Smooth muscle cell of the brain vasculature (primary cell): ENCODE results near the gene TPRKB.
"Not testable (repeated sequence)": the region's sequence is repeated elsewhere in the genome, so short reads cannot be mapped to it uniquely, and the experiment has no call there.

Experiments
- DNase-seq: peaks from one replicate; pipeline ENCODE4 v3.0.0-alpha.2; 2012; ENCODE audit warnings: low read depth, low spot score

TPRKB gene

DNA sequence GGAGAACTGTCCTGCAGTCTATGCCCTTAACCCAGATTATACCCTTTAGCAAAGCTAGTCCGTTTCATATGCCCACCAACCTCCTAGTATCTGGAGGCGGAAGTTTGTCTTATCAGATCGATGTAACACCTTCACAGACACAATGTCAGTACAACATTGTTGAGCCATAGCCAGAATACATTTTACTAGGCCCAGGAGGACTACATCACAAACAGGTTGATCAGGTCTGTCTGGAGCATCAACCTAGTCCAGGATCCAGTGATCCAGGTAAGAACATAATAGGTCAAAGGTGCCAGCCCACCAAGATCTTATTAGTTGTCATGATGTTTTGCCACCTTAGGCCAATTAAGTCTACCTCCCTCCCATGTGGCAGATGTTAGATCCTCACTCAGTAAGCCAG is 2.0 kb upstream of the TPRKB start:
- no peak for DNase-seq

DNA sequence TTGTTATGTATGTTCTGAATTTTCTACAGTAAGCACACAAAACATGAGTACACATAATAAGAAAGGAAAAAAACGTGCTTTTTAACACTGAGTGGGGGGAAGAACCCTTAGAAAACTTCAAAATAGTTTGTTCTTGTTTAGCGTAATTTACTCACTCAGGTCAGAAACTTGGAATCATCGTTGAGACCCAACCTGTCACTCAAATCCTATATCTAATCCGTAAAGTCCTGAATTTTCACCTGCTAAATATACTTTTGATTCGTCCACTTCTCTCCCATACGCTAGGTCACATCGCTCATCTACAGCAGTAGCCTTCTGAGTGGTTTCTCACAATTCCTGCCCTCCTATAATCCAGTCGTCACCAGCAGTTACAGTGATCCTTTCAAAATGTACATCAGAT is 767 bp downstream of the TPRKB start:
- no peak for DNase-seq

DNA sequence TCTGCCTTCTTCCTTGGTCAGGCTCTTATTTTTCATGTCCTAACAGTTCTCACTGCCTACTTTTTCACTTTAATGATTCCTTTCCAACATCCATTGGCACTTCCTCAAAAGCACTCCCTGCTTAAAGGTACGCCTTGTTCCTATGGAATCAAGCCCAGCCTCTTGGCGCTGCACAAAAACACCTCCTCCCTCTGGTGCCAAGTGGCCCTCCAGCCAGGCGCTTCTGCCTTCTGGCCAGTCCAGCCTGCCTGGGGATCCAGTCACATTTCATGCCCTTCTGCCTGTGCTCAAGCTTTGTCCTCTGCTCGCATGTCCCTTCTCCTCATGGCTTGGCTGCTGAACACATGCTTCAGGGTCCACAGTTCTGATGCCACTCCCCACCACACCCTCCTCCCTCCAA is 6.3 kb downstream of the TPRKB start:
- no peak for DNase-seq

DNA sequence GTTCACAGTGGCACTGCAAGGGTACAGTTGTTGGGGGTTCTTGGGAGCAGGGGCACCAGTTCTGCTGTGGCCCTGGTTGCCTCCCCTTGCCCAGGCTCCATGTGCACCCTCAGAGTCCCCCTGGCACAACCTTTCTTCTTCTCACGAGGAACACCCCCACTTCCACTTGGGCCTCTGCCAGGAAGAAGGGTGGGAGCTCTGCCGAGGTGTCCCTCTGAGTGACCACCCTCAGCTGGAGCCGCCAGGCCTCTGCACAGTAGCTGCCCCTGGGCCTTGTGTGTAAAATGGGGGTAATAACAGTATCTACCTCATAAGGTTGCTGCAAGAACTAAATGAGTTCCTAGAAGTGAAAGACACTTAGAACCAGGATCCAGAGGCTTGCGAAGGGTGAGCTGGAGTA is 8.4 kb downstream of the TPRKB start:
- no peak for DNase-seq

DNA sequence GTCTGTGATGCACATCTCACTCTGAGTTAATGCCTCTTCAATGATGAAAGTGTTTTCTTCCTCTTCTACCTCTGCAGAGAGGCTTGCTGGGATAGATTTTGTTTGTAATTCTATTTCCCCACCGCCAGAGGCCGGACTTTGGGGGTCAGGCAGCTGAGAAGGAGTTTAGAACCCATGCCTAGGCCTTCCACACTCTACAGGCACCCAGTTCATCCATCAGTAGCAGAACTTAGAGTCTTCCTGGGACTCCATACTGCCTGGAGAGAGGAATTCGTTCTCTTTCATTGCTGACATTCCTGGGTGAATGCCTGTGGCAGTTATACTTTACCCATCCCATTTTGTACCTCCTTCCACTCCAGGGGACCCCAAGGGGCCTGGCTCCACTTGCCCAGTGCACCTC is 9.1 kb downstream of the TPRKB start:
- DNase-seq, result no peak

DNA sequence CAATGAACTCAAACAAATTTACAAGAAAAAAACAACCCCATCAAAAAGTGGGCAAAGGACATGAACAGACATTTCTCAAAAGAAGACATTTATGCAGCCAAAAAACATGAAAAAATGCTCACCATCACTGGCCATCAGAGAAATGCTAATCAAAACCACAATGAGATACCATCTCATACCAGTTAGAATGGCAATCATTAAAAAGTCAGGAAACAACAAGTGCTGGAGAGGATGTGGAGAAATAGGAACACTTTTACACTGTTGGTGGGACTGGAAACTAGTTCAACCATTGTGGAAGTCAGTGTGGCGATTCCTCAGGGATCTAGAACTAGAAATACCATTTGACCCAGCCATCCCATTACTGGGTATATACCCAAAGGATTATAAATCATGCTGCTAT is 10.5 kb downstream of the TPRKB start:
- DNase-seq, result not testable (repeated sequence)

DNA sequence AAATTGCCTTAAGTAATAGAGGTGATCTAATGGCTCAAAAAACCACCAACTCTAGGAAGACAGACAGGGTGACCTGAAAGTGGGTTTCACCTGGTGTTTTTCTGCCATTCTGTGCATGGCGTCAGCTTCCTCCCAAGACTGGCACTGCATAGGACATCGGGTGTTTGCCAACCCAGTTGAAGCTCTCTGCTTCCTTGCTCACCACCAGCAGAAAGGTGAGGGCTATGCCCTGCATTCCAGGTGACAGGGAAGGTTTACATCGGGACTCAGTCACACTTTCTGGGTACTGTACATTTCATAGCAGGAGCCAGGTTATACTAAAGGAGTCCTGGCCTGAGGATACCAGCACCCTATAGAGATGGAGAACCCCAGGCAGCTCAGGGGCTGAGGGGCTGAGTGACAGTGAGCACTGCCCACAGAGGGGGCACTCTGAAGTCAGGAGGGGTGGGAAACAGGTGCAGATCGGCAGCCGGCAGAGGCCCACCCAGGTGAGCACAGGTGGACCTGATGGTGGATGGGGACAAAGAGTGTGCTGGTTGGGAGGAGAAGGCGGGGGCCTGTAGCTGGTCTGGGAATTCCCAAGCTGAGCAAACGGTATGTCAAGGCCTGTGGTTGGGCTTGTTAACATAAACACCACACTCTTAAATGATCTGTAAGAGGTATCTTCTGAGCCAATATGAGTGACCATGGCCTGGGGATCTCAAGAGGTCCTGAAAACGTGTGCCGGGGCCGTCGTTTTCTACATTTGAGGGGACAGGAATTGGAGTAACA is 18.1 kb downstream of the TPRKB start:
- no peak for DNase-seq

DNA sequence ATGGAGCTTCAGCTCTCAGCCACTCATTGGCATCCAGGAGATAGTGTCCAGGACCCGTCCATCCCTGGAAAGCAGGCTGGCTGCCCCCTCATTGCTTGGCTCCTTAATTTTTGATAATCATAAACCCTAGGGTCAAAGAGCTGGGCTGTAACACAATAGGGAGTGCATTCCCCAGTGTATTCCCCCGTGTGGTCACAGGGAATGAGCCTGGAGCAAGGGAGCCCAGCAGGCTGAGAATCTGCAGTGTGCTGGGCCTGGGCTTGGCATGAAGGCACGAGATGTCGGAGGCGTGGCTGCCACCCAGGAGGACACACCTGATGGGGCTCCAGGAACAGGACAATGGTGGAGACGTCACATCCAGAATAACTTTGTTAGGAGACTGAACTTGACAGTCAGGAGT is 18.7 kb downstream of the TPRKB start:
- no peak for DNase-seq

DNA sequence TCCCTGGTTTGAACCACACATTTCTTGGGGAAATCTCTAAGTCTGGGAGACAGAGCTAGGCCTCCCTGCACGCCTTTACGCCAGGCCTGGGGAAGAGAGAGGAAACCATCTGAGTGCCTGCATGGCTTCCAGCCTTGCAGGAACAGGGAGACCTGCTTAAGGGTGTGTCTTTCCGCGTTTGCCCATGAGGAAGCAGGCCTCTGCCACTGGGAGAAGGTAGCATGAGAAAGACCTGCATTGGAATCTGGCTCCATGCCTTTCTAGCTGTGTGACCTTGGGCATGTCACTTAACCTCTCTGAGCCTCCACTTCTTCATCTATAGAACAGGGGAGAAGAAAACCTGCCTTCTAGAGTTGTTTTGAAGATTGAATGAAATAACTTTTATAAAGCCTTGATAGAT is 19.4 kb downstream of the TPRKB start:
- not testable (repeated sequence) for DNase-seq

DNA sequence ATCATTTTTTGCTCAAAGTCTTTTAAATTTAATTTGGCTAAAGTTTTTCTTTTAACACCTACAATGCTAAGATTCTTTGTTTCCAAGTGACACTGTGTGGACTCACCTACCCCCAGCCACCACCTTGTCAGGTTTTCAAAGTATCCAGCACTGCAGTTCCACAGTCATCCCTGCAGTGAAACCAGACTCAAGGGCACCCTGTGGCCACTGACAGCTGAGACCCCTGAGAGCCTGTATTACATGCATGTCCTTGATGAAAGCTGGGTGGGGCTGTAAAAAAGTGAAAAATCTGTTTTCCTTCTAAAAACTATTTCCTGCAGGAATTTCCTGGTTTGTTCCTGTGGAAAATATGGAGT is 19.9 kb downstream of the TPRKB start:
- DNase-seq, result no peak

DNA sequence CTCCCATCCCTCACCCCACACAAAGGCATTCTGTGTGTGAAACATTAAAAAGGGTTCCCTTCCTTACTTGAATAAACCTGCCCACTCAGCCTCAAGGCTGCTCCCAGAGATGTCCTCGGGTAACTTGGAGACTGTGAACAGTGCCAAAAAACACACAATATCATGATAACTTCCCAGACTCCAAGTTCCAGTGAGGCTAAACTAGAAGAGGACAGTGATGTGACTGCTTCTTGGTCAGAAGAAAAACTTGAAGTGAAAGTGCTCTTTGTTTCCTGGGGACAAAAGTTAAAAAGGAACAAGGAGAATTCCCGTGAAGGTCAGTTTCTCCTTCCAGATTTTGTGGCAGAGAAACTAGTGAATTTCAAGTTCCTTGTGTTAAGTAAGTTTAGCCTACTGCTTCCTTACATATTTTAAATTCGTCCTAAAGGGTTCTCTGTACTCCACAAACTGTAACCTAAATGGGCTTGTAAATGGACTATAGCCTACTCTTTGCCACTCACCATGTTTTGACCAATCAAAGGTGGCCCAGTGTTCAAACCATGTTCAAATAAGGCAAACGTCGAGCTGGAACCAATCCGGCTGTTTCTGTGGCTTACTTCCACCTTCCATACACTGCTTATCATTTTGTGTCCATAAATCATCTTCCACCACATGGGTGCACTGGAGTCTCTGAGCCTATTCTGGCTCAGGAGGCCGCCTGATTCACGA is 20.4 kb downstream of the TPRKB start:
- DNase-seq, result no peak

DNA sequence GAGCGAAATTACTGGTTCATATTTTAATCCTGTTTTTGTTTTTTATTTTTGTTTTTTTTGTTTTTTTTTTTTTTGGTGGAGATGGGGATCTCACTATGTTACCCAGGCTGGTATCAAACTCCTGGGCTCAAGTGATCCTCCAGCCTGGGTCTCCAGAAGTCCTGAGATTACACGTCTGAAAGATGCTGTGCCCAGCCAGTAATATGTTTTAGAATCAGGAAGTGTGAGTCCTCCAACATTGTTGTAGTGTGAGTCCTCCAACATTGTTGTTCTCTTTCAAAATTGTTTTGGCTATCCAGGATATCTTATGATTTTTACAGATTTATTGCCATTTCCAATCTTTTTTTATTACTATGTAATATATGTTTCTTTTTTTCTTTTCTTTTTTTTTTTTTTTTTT is 23.1 kb downstream of the TPRKB start:
- DNase-seq, result no peak

DNA sequence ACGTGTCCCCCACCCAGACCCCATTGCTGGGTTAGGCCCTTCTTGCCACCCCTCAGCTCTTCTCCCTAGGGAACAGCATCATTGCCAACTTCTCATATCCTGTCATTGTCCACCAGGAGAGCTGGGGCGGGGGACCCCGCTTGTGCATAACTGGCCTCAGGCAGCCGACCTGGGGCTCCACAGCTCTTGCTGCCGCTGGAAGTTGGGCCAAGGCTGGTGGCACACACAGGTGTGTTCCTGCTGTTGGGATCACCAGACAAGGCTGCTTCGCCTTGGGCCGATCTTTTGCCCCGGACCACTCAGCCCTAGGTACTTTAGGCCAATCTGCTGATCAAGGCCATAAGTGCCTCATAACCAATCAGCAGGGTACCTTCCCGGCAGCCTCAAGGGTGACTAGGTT is 28.6 kb downstream of the TPRKB start:
- no peak for DNase-seq

DNA sequence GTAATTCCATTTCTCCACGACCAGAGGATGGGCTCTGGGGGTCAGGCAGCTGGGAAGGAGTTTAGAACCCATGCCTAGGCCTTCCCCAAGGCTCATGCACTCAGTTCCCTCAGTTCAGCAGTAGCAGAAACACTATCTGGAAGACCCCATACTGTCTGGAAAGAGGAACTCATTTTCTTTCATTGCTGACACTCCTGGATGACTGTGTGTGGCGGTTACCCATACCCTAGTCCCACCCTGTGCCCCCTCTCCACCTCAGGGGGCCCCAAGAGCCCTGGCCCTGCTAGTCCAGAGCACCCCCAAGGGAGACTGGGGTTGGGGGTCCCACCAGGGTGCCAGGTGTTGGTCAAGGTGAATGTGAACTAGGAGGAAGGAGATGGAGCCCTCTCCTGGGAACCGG is 29.5 kb downstream of the TPRKB start:
- no peak for DNase-seq

DNA sequence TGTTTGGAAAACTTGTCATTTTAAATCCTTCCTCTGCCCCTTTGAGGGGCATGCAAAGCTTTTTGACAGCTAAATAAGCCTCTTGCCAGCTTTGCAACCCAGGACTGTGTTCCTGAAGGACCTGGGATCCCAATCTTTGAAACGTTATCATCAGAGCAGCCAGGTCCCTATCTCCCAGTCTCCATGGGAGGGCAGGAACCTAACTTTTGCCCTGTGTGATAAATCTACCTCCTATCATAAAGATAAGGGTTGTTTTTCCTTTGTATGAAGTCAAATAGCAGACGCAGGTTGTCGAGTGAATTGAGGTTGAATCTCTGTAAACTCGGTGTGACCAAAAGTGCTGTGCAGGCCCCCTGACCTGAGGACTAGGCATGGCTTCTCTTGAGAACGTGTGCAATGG is 30.1 kb downstream of the TPRKB start:
- no peak for DNase-seq

DNA sequence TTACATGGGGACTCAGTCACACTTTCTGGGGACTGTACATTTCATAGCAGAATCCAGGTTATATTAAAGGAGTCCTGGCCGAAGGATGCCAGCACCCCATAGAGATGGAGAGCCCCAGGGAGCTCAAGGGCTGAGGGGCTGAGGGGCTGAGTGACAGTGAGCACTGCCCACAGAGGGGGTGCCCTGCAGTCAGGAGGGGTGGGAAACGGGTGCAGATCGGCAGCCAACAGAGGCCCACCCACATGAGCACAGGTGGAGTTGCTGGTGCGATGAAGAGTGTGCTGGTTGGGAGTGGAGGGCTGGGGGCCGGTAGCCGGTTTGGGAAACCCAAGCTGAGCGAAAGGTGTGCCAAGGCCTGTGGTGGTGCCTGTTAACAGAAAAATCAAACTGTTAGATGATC is 32.1 kb downstream of the TPRKB start:
- no peak for DNase-seq

DNA sequence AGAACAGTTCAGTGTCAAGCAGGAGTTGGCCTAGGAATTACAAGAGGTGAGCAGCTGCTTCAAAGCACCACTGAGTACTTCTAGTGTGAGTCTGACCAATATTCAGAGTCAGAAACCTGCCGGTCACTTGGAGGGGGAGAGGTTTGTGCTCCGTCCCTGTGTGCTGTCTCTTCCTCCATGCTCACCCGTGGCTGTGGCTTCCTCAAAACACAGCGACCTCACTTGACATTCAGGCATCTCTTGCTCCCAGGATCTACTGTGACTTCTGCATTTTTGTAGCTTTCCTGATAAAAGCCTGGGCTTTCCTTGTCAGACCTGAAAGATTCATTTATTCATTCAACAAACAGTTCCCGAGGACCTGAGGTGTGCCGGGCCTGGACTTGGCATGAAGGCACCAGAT is 32.9 kb downstream of the TPRKB start:
- no peak for DNase-seq

DNA sequence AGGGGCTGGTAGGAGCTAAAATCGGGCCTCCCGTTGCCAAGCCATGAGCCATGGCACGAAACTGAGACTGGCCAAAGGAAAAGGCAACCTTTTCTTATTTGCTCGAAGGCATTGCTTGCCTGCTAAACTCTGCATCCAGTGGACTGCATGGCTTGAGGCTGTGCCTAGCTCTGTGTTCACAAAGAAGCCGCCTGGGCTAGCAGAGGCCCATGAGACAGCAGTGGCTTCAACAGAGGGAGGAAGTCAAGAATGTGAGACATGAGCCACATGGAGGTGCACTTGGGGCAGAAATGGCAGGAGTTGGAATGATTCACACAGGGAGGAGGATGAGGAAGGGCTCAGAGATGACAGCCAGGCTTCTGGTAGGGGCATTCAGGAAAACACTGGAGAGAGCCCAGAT is 33.5 kb downstream of the TPRKB start:
- DNase-seq, result no peak

DNA sequence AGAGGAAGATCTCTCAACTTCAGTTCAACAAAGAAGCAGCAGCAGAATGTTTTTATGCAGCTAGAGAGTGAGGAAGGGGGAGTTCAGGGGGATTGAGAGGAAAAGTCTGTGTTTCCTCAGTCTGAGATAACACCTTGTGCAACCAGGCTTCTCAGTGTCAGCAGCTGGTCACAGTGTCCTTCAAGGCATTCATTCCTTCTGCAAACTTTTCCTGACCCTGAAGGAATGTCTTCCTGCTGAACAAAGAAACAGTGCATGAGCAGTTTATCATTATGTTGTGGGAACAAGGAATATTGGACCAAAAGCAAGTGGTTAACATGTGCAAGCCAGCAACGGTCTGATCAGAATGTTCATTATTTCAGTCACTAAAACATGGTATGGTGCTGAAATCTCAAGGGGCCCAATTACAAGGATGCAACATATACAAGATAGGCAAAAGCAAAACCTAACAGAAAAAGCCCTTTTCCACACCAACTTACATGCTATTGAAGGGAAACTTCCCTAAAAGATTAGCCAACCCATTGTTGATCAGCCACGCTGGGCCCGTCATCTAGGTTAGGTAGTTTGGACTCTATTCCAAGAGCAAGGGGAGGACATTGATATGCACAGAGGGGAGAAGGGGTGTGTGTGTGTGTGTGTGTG is 34.2 kb downstream of the TPRKB start:
- not testable (repeated sequence) for DNase-seq

DNA sequence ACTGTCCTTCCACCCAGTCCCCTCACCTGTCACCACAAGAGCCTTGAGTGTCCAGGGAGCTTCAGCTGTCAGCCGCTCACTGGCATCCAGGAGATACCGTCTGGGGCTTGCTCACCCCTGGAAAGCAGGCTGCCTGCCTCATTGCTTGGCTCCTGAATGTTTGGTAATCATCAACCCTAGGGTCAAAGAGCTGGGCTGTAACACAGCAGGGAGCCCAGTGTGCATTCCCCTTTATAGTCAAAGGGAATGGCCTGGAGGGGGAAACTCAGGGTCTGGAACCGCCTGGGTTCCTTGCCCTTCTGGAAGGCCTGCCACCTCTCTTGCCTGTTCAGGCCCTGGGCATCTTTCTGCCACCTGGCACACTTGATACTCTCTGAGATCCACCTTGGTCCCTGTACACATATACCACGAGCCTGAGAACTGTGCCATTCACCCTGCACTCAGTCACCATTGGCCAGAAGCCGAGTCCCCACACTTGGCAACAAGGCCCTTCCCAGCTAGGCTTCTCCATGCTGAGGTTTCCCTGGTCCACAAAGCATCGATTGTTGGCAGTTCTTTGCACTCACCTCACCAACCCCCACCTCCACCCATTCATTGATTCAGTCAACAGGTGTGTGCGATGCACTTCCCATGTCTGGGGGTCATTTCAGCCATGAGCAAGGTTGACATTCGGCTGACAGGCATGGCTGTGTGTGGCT is 35.0 kb downstream of the TPRKB start:
- DNase-seq, result no peak

DNA sequence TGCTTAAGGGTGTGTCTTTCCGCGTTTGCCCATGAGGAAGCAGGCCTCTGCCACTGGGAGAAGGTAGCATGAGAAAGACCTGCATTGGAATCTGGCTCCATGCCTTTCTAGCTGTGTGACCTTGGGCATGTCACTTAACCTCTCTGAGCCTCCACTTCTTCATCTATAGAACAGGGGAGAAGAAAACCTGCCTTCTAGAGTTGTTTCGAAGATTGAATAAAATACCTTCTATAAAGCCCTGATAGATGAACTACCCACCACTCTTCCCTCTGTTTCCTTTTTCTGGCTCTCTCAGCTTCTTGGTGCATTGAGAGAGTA is 35.7 kb downstream of the TPRKB start:
- not testable (repeated sequence) for DNase-seq

DNA sequence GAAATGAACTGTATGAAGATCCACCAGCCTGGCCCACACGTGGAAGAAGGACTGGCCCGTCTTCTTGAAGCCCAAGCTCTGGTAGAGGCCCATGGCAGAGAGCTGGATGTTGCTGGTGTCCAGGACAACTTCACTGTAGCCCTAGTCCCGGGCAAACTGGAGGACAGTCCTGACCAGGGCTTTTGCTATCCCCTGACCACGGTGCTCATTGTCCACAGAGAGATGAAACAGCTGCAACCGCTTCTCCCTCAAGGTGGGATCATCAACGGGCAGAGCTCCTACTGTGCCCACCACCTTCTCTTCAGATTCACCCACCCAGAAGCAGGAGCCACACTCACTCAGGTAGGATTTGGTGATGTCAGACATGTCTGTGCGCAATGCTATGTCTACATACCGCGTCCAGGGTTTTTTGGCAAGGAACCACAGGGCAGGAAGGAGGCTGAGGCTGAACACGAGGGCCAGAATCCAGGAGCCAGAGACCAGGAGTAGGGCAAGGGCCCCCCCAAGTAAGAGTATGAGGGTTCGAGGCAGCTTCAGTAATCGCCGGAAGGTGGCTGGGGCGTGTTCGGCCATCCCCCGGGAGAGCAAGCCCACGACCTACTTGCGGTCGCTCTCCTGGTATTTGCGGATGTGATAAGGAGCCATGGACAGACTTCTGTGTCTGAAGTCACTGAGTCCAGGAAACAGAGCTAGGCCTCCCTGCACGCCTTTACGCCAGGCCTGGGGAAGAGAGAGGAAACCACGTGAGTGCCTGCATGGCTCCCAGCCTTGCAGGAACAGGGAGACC is 36.3 kb downstream of the TPRKB start:
- no peak for DNase-seq
